ENCODE measurements around the gene KASH5. TPM values are rescaled to one million over a fixed set of nuclear protein-coding genes. Genes with fewer than 3 reads are reported as not detected.

The KASH5 gene
- total and polyA plus RNA-seq, 2 of the 4 experiments (the other 2 are of a cell fraction): not detected

GRCh38 chr19:49417088-49417487 lies 29.0 kb downstream of the KASH5 start:
- Histone ChIP-seq H3K4me3 (ENCODE audit: insufficient read depth, low read depth, low read length) (no peak overlapping the region), H2BK120ac (ENCODE audit: low read depth, low read length) (no peak overlapping the region), H3K9me3 (ENCODE audit: control insufficient read depth, insufficient read depth, low read length) (no peaks in the 10 kb centered on the region), H3K18ac (ENCODE audit: low read depth, low read length) (no peak overlapping the region), H4K5ac (ENCODE audit: low read depth, low read length) (no peak overlapping the region), H2BK15ac (ENCODE audit: low read depth, low read length) (no peak overlapping the region), H3K56ac (ENCODE audit: extremely low read depth, insufficient read depth, low read length) (no peak overlapping the region), H2BK20ac (ENCODE audit: low read depth, low read length) (no peak overlapping the region), H3K9me1 (ENCODE audit: insufficient read depth, low read length) (no peaks in the 10 kb centered on the region), H3K23ac (ENCODE audit: low read depth, low read length) (no peak overlapping the region), H4K8ac (ENCODE audit: low read depth in 2 of 2, low read length in 2 of 2) (no peak overlapping the region), H4K20me1 (ENCODE audit: insufficient read depth, low read length) (no peaks in the 10 kb centered on the region), H3K4me1 (ENCODE audit: control insufficient read depth, insufficient read depth, low read length) (no peaks in the 10 kb centered on the region; the same call in 1 of the 2 replicates), H3K27ac (ENCODE audit: insufficient read depth, low read length) (no peak overlapping the region), H2AK5ac (ENCODE audit: low read depth, low read length) (no peak overlapping the region), H2AK9ac (replicated peaks; ENCODE audit: low read depth, low read length, poor library complexity) (no peak overlapping the region), H3K14ac (replicated peaks; ENCODE audit: low read depth, low read length) (no peak overlapping the region), H4K91ac (ENCODE audit: insufficient read depth, low read depth, low read length) (no peak overlapping the region), H2BK5ac (ENCODE audit: low read depth, low read length, poor library complexity, severe bottlenecking) (no peak overlapping the region), H3K9ac (ENCODE audit: low read depth, low read length) (no peak overlapping the region), H3K4ac (ENCODE audit: low read depth, low read length) (no peak overlapping the region), H3K36me3 (ENCODE audit: control insufficient read depth, insufficient read depth, low read length) (no peaks in the 10 kb centered on the region), H2AFZ (replicated peaks; ENCODE audit: low read length, poor library complexity) (no peak overlapping the region), H3K79me1 (ENCODE audit: low read depth in 1 of 2, low read length in 2 of 2) (no peaks in the 10 kb centered on the region), H3K4me2 (ENCODE audit: low read depth, low read length) (no peak overlapping the region), H3K27me3 (ENCODE audit: control insufficient read depth, insufficient read depth, low read length) (peaks cover 80% of the 10 kb centered on the region)
- no TSS peak for BruUV-seq (replicated peaks)
- ChIA-PET CTCF (no interaction called here), POLR2A (ENCODE audit: unreplicated experiment) (no interaction called here)
- dilution Hi-C loops (cut with HindIII; ENCODE audit: low sequenced_read_pairs, unreplicated experiment): no loop called here
- TF ChIP-seq CEBPB (IDR thresholded peaks at IDR 0.05; ENCODE audit: low read depth, low read length): no peak
- TF ChIP-seq ELK1 (IDR thresholded peaks at IDR 0.05; ENCODE audit: borderline replicate concordance, low read depth, low read length): no peak
- no peak for TF ChIP-seq RAD21 (IDR thresholded peaks at IDR 0.05; ENCODE audit: low read length)
- no peak for TF ChIP-seq POLR2A (IDR thresholded peaks at IDR 0.05; ENCODE audit: low read depth, low read length)
- no peak for TF ChIP-seq SMC3 (IDR thresholded peaks at IDR 0.05; ENCODE audit: low read depth, low read length)
- TF ChIP-seq RCOR1 (IDR thresholded peaks at IDR 0.05; ENCODE audit: insufficient replicate concordance, low read length): no peak
- TF ChIP-seq BHLHE40 (IDR thresholded peaks at IDR 0.05; ENCODE audit: low read depth, low read length): no peak
- TF ChIP-seq NFE2L2 (IDR thresholded peaks at IDR 0.05; ENCODE audit: low read depth, low read length): no peak
- no peak for TF ChIP-seq MXI1 (IDR thresholded peaks at IDR 0.05; ENCODE audit: borderline replicate concordance, low read depth, low read length)
- TF ChIP-seq FOS (IDR thresholded peaks at IDR 0.05; ENCODE audit: low read depth, low read length): no peak
- no peak for TF ChIP-seq MAFK (IDR thresholded peaks at IDR 0.05; ENCODE audit: low read depth, low read length)
- 20% methylated on average over 1 of the region's 7 CpGs; no CpG with 5 or more reads in 1 of the 2 experiments for WGBS, 2 experiments (ENCODE audit: extremely low coverage in 2 of 2, insufficient read length in 1 of 2)
- intact Hi-C loops (cut with micrococcal nuclease): no loop called here
- in situ Hi-C loops (cut with MboI; ENCODE audit: low sequenced_read_pairs): no loop called here
- DNase-seq (no peak), ATAC-seq (ENCODE audit: low read depth) (no peak)

Data from IMR-90 (cell line).